ENCODE measurements around the gene HS3ST3A1. TPM values are rescaled to one million over a fixed set of nuclear protein-coding genes. Genes with fewer than 3 reads are reported as not detected.

Gene HS3ST3A1
- total RNA-seq, 1 experiment from 2014 or later, result 3.4 TPM

DNA sequence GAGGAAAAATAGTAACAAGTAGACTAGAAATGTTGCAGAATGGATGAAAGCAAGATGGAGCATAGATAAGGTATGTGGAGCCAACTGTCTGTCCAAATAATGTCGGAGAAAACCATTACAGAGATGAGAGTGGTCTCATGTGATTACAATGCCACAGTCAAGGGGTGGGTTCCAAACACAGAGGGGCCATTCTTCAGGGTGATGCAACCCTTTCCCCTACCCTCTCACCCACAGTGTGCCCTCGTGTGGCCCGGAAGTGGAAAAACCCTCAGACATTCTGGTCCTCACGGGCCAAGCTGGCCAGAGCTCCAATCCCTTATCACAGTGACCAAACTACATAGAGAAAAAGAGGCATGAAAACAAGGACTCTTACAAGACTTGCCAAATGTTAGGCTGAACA lies 17.7 kb upstream of the HS3ST3A1 start:
- no peaks in the 10 kb centered on the region for H3K27me3 Mint-ChIP-seq (ENCODE audit: low read depth)
- Histone ChIP-seq H3K4me1 (ENCODE audit: insufficient read depth, low read length) (no peaks in the 10 kb centered on the region), H3K79me1 (ENCODE audit: insufficient read depth, low read depth, low read length, poor library complexity, severe bottlenecking) (no peaks in the 10 kb centered on the region), H3K56ac (ENCODE audit: insufficient read length, low read depth, low read length) (no peak overlapping the region), H2BK20ac (ENCODE audit: low read depth, low read length, poor library complexity, severe bottlenecking) (no peak overlapping the region), H3T11ph (ENCODE audit: low read length) (no peak overlapping the region), H3K23ac (ENCODE audit: insufficient read length, low read depth, low read length) (no peak overlapping the region), H2BK120ac (ENCODE audit: low read depth, low read length, poor library complexity, severe bottlenecking) (no peak overlapping the region), H2AFZ (ENCODE audit: low read length) (no peak overlapping the region), H2AK5ac (ENCODE audit: insufficient read length, low read length) (no peak overlapping the region), H3K9ac (ENCODE audit: extremely low read depth, insufficient read length, low read length) (no peak overlapping the region), H3K18ac (ENCODE audit: insufficient read length, low read depth, low read length) (no peak overlapping the region), H4K5ac (ENCODE audit: insufficient read length, low read depth, low read length) (no peak overlapping the region), H4K20me1 (ENCODE audit: control insufficient read depth, insufficient read depth, insufficient read length) (no peaks in the 10 kb centered on the region), H3K27me3 (ENCODE audit: insufficient read depth, low read length) (no peaks in the 10 kb centered on the region), H3K9me3 (ENCODE audit: control insufficient read depth, low read depth, low read length) (no peaks in the 10 kb centered on the region), H2BK12ac (ENCODE audit: insufficient read length, low read depth, low read length) (no peak overlapping the region), H2BK5ac (ENCODE audit: insufficient read length, low read length) (no peak overlapping the region), H4K8ac (replicated peaks; ENCODE audit: insufficient read length, low read depth, low read length) (no peak overlapping the region), H3K27ac (ENCODE audit: insufficient read length, low read depth, low read length) (no peak overlapping the region), H3K4ac (ENCODE audit: low read depth, low read length) (no peak overlapping the region), H3K79me2 (ENCODE audit: insufficient read depth, low read length) (no peaks in the 10 kb centered on the region), H2BK15ac (ENCODE audit: low read depth, low read length) (no peak overlapping the region), H3K4me2 (ENCODE audit: insufficient read depth, insufficient read length, low read length) (no peak overlapping the region), H4K91ac (ENCODE audit: insufficient read length, low read depth, low read length) (no peak overlapping the region), H3K23me2 (ENCODE audit: insufficient read length, low read depth, low read length, poor library complexity, severe bottlenecking) (no peaks in the 10 kb centered on the region), H3K14ac (ENCODE audit: insufficient read depth, low read length) (no peak overlapping the region)
- H3K27ac Mint-ChIP-seq, result no peak overlapping the region
- H3K36me3 Mint-ChIP-seq (ENCODE audit: insufficient read depth in 1 of 3, low read depth in 3 of 3), result peaks cover 0 to 7% (median 2%) of the 10 kb centered on the region in 3 experiments; a peak in 2 of 7 replicates
- peak; percentile 48; the same call in 2 of the 3 replicates for TF ChIP-seq CTCF (conservative IDR thresholded peaks at IDR 0.05)
- peak; percentile 43 for DNase-seq
- WGBS (ENCODE audit: extremely low coverage, insufficient read length, low lambda C conversion rate), result no CpG with 5 or more reads among the region's 4 CpGs
- no peaks in the 10 kb centered on the region for H3K4me1 Mint-ChIP-seq
- H3K9me3 Mint-ChIP-seq, result peaks cover 8 to 10% of the 10 kb centered on the region in 2 experiments; a peak in 3 of 5 replicates
- no peak overlapping the region for H3K4me3 Mint-ChIP-seq
